Neural cell (in vitro differentiated cells): ENCODE results near the gene ZNF669.

Source experiments
- CTCF ChIP-seq: fragments of 450-650 bp; IDR thresholded peaks from 2 replicates; pipeline ENCODE4 v1.5.1; 2014; ENCODE audit warnings: antibody characterized with exemption, mild to moderate bottlenecking, moderate library complexity; ENCODE audit not compliant: poor library complexity, severe bottlenecking
- EZH2 ChIP-seq: fragments of 200-600, 300-800 bp; shearing (Covaris generic), sonication (generic); IDR thresholded peaks from 2 replicates; pipeline ENCODE4 v1.6.1; 2014; ENCODE audit warnings: antibody characterized with exemption, low read length, borderline replicate concordance, mild to moderate bottlenecking; ENCODE audit not compliant: insufficient read depth, poor library complexity, severe bottlenecking
- POLR2AphosphoS5 ChIP-seq: IDR thresholded peaks from 2 replicates; pipeline ENCODE4 v1.6.1; 2012
- REST ChIP-seq: IDR thresholded peaks from 2 replicates; pipeline ENCODE4 v1.6.1; 2012; ENCODE audit warnings: borderline replicate concordance

- TF ChIP-seq CTCF (no peak), REST (no peak), EZH2 (no peak), POLR2AphosphoS5 (no peak)
Observed at GRCh38 chr1:247077213-247077612, 26.9 kb downstream of the ZNF669 start.
